Measurements from ENCODE around the gene TRIM3.

Gene TRIM3

GRCh38 chr11:6400431-6401345, 73.1 kb downstream of the TRIM3 start:
- FAIRE-seq: no peak

Measured in colon (tissue), 2 donors.